CD14-positive monocyte (primary cell): Measurements from ENCODE around the gene PRKN. TPM values are rescaled to one million over a fixed set of nuclear protein-coding genes. Genes with fewer than 3 reads are reported as not detected.

Source experiments
- DNase-seq, 3 donors: peaks; one replicate each; pipeline ENCODE4 v3.0.0-alpha.2; 2011 to 2022
- H2AFZ ChIP-seq: 2 replicates; pipeline ENCODE4 v1.6.0; 2012; ENCODE audit warnings: mild to moderate bottlenecking, low read depth, low read length, inconsistent platforms; ENCODE audit not compliant: insufficient read depth, poor library complexity, severe bottlenecking
- H3K27ac ChIP-seq, 2 donors: 1 replicate in 1 of 2; 2 replicates in 1 of 2; pipeline ENCODE4 v1.5.1; 2012 to 2013; ENCODE audit warnings: low read length in 2 of 2, control low read depth in 1 of 2, inconsistent platforms in 1 of 2, low read depth in 1 of 2, mild to moderate bottlenecking in 1 of 2
- H3K27me3 ChIP-seq, 2 donors: one replicate each; pipeline versions ENCODE4 v1.6.0 to v1.6.1; 2011 to 2013; ENCODE audit warnings: low read length in 2 of 2; ENCODE audit not compliant: control insufficient read depth in 2 of 2, insufficient read depth in 2 of 2
- H3K36me3 ChIP-seq, 2 donors: replicated peaks in 1 of 2; 1 replicate in 1 of 2; 2 replicates in 1 of 2; pipeline versions ENCODE4 v1.5.1 to v1.6.1; 2012 to 2013; ENCODE audit warnings: low read length in 2 of 2, control low read depth in 1 of 2, inconsistent platforms in 1 of 2, mild to moderate bottlenecking in 1 of 2; ENCODE audit not compliant: insufficient read depth in 2 of 2, control insufficient read depth in 1 of 2
- H3K4me1 ChIP-seq, 2 donors: 1 replicate in 1 of 2; 2 replicates in 1 of 2; pipeline versions ENCODE4 v1.5.1 to v1.6.1; 2012 to 2013; ENCODE audit warnings: low read length in 2 of 2, control low read depth in 1 of 2, inconsistent platforms in 1 of 2, mild to moderate bottlenecking in 1 of 2, moderate library complexity in 1 of 2; ENCODE audit not compliant: insufficient read depth in 2 of 2, control insufficient read depth in 1 of 2
- H3K4me2 ChIP-seq: replicated peaks from 2 replicates; pipeline ENCODE3; 2012; ENCODE audit warnings: low read length, moderate library complexity, mild to moderate bottlenecking; ENCODE audit not compliant: poor library complexity, severe bottlenecking; ENCODE audit errors: extremely low read depth
- H3K4me3 ChIP-seq, 3 experiments: fragments of 200-600 bp in 1 of 3; sonication (generic) in 1 of 3; replicated peaks in 1 of 3; 1 replicate in 2 of 3; 2 replicates in 1 of 3; pipeline ENCODE4 v1.5.1; 2011 to 2013; ENCODE audit warnings: low read length in 3 of 3, mild to moderate bottlenecking in 3 of 3, control low read depth in 2 of 3, low read depth in 2 of 3, inconsistent platforms in 1 of 3, moderate library complexity in 1 of 3
- H3K79me2 ChIP-seq: 2 replicates; pipeline ENCODE4 v1.6.0; 2012; ENCODE audit warnings: mild to moderate bottlenecking, control low read depth, inconsistent platforms, low read length, moderate library complexity; ENCODE audit not compliant: insufficient read depth
- H3K9ac ChIP-seq: 2 replicates; pipeline ENCODE4 v1.6.0; 2017; ENCODE audit warnings: low read length, mild to moderate bottlenecking; ENCODE audit not compliant: insufficient read depth, poor library complexity, severe bottlenecking
- H3K9me3 ChIP-seq, 2 donors: replicated peaks in 1 of 2; 1 replicate in 1 of 2; 2 replicates in 1 of 2; pipeline versions ENCODE4 v1.5.1 to v1.6.1; 2012 to 2013; ENCODE audit warnings: low read length in 2 of 2, control low read depth in 1 of 2; ENCODE audit not compliant: control insufficient read depth in 1 of 2, insufficient read depth in 1 of 2
- H4K20me1 ChIP-seq: 2 replicates; pipeline ENCODE4 v1.6.0; 2012; ENCODE audit warnings: mild to moderate bottlenecking, low read length, control low read depth, moderate library complexity; ENCODE audit not compliant: insufficient read depth
- H3K27ac Mint-ChIP-seq, 7 donors: one replicate each; pipeline ENCODE4 v1.8.0; 2020; ENCODE audit warnings: mild to moderate bottlenecking in 7 of 7, mixed read lengths in 7 of 7, moderate library complexity in 6 of 7, inconsistent platforms in 2 of 7
- H3K27me3 Mint-ChIP-seq, 3 donors: one replicate each; pipeline ENCODE4 v1.8.0; 2021 to 2022; ENCODE audit warnings: low read depth in 3 of 3, mild to moderate bottlenecking in 3 of 3, mixed read lengths in 3 of 3, moderate library complexity in 3 of 3, inconsistent platforms in 1 of 3
- H3K36me3 Mint-ChIP-seq, 2 donors: one replicate each; pipeline ENCODE4 v1.8.0; 2020; ENCODE audit warnings: mixed read lengths in 2 of 2, inconsistent platforms in 1 of 2, mild to moderate bottlenecking in 1 of 2
- H3K4me1 Mint-ChIP-seq: one replicate; pipeline ENCODE4 v1.8.0; 2020; ENCODE audit warnings: mild to moderate bottlenecking, mixed read lengths
- H3K4me3 Mint-ChIP-seq, 2 donors: one replicate each; pipeline ENCODE4 v1.8.0; 2020; ENCODE audit warnings: mild to moderate bottlenecking in 2 of 2, mixed read lengths in 2 of 2, moderate library complexity in 1 of 2
- H3K9me3 Mint-ChIP-seq, 7 donors: one replicate each; pipeline ENCODE4 v1.8.0; 2020 to 2022; ENCODE audit warnings: mixed read lengths in 7 of 7, mild to moderate bottlenecking in 6 of 7, moderate library complexity in 6 of 7, inconsistent platforms in 2 of 7
- WGBS: methylation state at CpG from one replicate; pipeline ENCODE4 v1.1.5; 2013; ENCODE audit warnings: missing lambda C conversion rate; ENCODE audit not compliant: insufficient coverage; 5-methylcytosine and 5-hydroxymethylcytosine counted together
- intact Hi-C, 2 donors: fragments of 100-400 bp; cut with micrococcal nuclease; formaldehyde crosslinking; loops; one replicate each; pipeline versions ENCODE4 v1.15.0 to v1.15.1; 2023
- polyA plus RNA-seq, 3 donors: library from polyadenylated mRNA; depleted of rRNA in 1 of 3; unstranded in 2 of 3; stranded (reverse) in 1 of 3; fragments of 300-500 nt in 2 of 3; fragments of >200 nt in 1 of 3; fragmentation: Illumina TruSeq in 2 of 3; gene quantifications; 1 replicate in 2 of 3; 2 replicates in 1 of 3; pipeline ENCODE4 v1.2.3, GENCODE V29; 2012 to 2021
- TF ChIP-seq, protein P1 (sequence below): fragments of 200-600 bp; IDR thresholded peaks from one replicate; pipeline ENCODE4 v1.8.0; 2022; ENCODE audit warnings: antibody characterized with exemption, mild to moderate bottlenecking

PRKN gene
- polyA plus RNA-seq, 3 donors = 0.19 to 0.21 TPM; not detected in 1

DNA sequence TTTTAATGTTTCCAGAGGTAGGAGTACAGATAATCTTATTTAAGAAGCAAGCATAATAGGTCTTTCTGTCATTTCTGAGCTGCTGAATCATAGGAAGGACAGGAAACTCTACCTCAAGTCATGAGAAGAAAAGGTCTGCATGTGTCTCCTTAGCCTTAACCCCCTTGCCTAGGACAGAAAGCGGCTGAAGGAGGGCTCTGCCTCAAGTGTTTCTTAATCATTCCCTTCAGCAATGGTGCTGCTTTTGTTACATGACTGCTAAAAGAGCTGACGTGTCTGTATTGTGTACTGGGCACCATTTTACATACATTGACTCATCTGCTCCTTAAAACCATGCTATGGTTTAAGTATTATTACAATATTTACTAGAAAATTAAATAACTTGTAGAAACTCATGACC, 889.7 kb downstream of the PRKN start:
- H4K20me1 ChIP-seq = no peaks in the 10 kb centered on the region
- no peak overlapping the region for H3K4me3 ChIP-seq
- peaks cover 0 to 2% (median 0%) of the 10 kb centered on the region in 3 donors for H3K27me3 Mint-ChIP-seq
- intact Hi-C loops = no loop called here
- H2AFZ ChIP-seq = no peak overlapping the region
- peaks cover 0 to 4% (median 1%) of the 10 kb centered on the region in 7 donors for H3K9me3 Mint-ChIP-seq
- no peak overlapping the region for H3K27ac ChIP-seq
- H3K4me1 ChIP-seq = no peaks in the 10 kb centered on the region
- no peak overlapping the region for H3K27ac Mint-ChIP-seq
- H3K36me3 Mint-ChIP-seq = no peaks in the 10 kb centered on the region
- no peak overlapping the region for H3K9ac ChIP-seq
- H3K4me1 Mint-ChIP-seq = no peaks in the 10 kb centered on the region
- 17% methylated on average over 1 of the region's 2 CpGs for WGBS
- no peaks in the 10 kb centered on the region for H3K36me3 ChIP-seq
- TF ChIP-seq, protein P1, sequence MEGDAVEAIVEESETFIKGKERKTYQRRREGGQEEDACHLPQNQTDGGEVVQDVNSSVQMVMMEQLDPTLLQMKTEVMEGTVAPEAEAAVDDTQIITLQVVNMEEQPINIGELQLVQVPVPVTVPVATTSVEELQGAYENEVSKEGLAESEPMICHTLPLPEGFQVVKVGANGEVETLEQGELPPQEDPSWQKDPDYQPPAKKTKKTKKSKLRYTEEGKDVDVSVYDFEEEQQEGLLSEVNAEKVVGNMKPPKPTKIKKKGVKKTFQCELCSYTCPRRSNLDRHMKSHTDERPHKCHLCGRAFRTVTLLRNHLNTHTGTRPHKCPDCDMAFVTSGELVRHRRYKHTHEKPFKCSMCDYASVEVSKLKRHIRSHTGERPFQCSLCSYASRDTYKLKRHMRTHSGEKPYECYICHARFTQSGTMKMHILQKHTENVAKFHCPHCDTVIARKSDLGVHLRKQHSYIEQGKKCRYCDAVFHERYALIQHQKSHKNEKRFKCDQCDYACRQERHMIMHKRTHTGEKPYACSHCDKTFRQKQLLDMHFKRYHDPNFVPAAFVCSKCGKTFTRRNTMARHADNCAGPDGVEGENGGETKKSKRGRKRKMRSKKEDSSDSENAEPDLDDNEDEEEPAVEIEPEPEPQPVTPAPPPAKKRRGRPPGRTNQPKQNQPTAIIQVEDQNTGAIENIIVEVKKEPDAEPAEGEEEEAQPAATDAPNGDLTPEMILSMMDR = no peak
- DNase-seq = no peak
- H3K4me3 Mint-ChIP-seq = no peak overlapping the region
- no peaks in the 10 kb centered on the region for H3K9me3 ChIP-seq
- no peaks in the 10 kb centered on the region for H3K27me3 ChIP-seq
- H3K4me2 ChIP-seq = no peak overlapping the region
- H3K79me2 ChIP-seq = no peaks in the 10 kb centered on the region

DNA sequence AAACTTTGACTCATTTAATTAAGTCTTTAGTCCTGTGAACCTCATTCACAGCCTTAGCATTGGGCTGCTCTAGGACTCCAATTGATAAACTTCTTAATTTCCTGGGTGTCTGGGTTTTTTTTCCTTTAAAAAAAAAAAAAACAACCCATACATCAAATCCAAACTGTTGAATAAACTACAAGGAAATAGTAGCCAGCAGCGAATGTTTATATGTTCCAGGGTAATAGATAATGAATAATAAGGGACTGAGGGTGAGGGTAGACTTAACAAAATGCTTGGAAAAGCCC, 890.2 kb downstream of the PRKN start:
- no peaks in the 10 kb centered on the region for H3K36me3 Mint-ChIP-seq
- no peak overlapping the region for H3K9ac ChIP-seq
- peaks cover 0 to 5% (median 2%) of the 10 kb centered on the region in 7 donors for H3K9me3 Mint-ChIP-seq

More for the DNA sequence above, 890.2 kb downstream of the PRKN start:
- Histone ChIP-seq H3K27me3 (no peaks in the 10 kb centered on the region), H3K79me2 (no peaks in the 10 kb centered on the region), H3K4me3 (no peak overlapping the region), H2AFZ (no peak overlapping the region), H3K4me1 (no peaks in the 10 kb centered on the region), H3K36me3 (no peaks in the 10 kb centered on the region), H3K27ac (no peak overlapping the region), H3K9me3 (no peaks in the 10 kb centered on the region), H3K4me2 (no peak overlapping the region), H4K20me1 (no peaks in the 10 kb centered on the region)
- Mint-ChIP-seq H3K4me1 (no peaks in the 10 kb centered on the region), H3K27me3 (peaks cover 0 to 2% (median 0%) of the 10 kb centered on the region in 3 donors), H3K4me3 (no peak overlapping the region), H3K27ac (no peak overlapping the region)
- intact Hi-C loops = no loop called here
- WGBS = no CpG with 5 or more reads among the region's 1 CpG
- DNase-seq = no peak
- TF ChIP-seq, protein P1 = no peak
